Effector CD8-positive, alpha-beta T cell (primary cell): ENCODE measurements around the gene LAMB1.

ENCODE experiments used
- DNase-seq: peaks from one replicate; lab custom pipeline; 2025; lab: John Stamatoyannopoulos, UW

Gene LAMB1

DNA sequence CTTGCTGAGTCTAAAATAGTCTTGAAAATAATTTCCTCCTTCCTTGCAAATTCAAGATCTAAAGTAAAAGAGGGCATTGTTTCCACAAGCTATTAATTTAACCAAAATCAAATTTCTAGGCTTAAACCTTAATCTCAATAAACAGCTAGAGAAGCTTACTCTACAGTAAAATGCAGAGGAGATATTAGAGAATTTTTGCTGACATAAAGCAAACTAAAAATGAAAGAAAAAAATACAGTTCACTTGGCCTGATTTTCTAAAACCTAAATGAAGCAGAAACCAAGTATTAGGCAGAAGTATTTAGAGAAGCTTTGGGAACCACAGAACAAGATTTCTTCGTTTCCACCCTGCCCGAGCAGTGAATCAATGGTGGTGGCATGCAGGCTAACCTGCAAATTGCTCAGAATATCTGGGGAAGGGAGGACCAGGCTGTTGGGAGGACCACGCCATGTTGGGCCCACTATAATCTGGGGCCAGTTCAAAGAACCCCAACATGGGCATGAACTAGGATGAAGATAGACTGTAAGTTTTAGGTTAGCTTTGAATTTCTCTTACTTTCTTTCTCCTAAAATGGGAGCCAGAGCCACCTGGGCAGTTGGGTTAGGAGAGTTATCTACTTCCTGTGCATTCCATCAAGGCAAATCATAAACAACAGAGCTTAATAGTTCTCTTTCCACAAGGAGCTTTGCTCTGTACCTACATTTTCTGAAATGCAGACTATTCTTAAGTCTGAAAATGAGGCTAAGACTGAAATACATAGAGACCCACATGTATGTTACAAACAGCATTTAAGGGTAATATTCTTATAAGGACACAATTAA lies 4.1 kb downstream of the LAMB1 start:
- no peak for DNase-seq

DNA sequence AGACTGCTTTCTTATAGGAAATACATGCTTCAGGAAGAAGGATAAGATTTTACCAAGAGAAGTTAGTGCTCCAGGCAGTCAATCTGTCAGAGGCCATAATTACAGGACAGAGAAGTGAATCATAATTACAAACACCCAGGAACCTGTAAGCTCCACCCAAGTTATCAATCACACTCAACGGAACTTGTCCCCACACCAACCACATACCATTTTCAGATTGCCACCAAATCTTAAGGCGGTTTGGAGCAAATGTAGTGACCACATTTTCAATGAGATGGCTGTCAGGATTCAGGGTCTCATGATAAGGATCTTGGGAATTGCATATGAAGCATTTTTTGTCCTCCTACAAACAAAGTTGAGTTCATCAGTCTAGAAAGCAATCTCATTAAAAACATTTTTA lies 4.8 kb downstream of the LAMB1 start:
- DNase-seq = no peak

DNA sequence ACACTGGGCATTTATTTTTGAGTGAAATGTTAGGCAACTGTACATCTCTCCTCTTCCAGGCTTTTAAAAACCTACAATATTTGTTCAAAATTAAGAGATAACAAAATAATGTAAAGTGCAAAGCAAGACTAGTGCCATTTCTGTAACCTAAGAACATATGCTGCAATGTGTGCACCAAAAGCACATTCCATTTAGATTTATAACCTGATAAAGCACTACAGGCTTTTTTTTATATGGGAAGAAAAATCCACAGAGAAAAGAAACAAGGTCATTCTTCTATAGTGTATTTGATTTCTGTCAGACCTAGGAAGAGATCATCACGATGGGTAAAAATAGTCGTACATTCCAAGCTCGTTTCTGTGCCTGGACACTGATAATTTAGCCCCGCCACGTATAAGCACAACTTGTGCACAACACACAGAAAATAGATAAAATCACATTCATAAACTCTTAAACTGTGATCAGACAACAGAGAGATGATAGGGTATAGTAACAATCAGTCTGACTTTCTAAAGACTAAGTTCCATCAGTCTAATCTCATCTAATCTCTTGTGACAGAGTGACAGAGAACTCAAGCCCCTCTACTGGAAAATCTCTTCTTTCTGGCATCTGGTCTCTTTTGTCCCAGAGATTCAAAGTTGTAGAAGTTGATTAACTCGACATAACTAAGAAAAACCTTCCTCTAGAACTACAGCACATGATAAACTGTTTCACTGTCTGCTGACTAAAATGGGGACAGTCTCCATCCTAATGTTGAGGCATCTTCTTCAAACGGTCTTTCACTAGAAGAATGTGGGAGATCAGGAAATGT lies 6.7 kb downstream of the LAMB1 start:
- no peak for DNase-seq

- no peak for DNase-seq
Measured at GRCh38 chr7:107995184-107996071, 7.5 kb downstream of the LAMB1 start.

GRCh38 chr7:107994421-107995030 lies 8.4 kb downstream of the LAMB1 start:
- no peak for DNase-seq

- DNase-seq = no peak
Measured at GRCh38 chr7:107993891-107994291, 9.1 kb downstream of the LAMB1 start.

DNA sequence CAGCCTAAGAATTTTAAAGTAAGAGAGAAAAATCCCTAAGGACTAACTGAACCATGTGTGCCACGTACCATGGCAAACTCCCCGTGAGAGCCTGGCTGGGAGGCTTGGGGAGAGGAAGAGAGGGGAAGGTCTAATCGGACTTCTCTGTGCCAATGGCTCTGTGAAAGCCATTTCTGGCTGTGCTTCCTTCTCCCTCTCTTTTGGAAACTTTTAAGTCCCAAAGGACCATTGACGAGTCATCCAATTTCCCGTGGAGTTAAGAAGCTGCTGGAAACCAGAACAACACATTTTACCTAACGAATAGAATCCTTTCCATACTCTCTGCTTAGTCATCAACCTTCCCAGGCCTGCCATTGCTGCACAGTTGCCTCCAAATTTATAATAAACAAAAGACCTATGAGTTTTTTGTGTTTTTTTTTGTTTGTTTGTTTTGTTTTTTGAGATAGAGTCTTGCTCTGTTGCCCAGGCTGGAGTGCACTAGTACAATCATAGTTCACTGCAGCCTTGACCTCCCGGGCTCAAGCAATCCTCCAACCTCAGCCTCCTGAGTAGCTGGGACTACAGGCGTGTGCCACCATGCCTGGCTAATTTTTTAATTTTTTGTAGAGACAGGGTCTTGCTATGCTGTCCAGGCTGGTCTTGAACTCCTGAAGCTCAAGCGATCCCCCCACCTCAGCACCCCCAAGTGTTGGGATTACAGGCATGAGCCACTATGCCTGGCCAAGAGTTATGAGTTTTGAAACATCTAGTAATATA lies 13.2 kb downstream of the LAMB1 start:
- no peak for DNase-seq

DNA sequence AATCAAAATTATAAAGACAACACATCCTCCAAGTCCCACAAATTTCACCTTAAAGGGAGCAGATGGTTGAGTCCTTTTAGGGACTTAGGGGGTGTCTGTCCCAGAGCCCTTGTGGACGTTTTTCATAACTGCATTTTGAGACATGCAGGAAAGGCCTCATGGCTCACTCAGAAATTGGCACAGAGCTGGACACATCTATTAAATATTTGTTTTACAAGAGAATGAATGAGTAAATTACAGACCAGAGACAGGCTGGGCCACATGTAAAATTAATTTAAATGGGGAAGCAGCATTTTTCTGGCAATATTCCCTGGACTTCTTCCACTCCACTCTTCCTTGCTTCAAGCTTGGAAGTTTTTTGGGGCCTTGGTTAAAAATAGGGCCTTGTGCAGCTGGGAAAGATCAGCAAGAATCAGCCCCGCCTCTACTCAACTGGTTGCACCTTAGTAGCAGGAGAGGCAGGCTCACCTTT lies 20.0 kb downstream of the LAMB1 start:
- no peak for DNase-seq

GRCh38 chr7:107982042-107982840 lies 20.7 kb downstream of the LAMB1 start:
- no peak for DNase-seq

DNA sequence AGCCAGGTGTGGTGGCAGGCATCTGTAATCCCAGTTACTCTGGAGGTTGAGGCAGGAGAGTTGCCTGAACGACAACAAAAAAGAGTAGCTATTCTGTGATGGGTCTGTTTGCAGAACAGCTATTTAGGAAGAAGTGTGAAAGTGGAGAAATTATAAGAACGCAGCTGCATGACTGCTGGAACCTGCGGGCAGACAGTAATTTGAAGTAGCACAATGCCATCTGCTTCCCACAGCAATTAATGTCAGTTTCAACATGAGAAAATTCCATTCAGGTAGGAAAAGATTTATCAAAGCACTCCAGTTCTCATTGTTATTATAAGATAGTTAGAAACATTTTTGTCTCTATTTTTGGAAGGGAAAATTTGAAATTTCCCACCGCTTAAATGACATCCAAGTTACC lies 21.5 kb downstream of the LAMB1 start:
- no peak for DNase-seq

DNA sequence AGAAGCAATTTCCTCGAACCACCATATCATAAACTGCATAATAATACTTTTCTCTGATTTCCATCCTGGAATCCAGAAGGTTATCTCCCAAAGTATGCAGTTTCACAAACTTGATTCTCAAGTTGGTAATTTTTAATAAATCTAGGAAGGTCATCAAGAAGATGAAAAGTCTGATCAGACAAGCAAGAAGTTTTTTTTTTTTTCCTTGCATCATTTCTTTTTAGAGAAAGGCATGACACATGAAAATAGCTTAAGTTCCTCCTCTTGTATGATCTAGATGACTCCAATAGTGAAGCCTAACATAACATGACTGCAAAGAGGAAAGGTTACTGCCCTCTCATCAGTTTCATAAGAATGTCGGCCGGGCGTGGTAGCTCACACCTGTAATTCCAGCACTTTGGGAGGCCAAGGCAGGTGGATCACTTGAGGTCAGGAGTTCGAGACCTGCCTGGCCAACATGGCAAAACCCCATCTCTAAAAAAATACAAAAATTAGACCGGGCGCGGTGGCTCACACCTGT lies 22.2 kb downstream of the LAMB1 start:
- DNase-seq = no peak

GRCh38 chr7:107980171-107980570 lies 22.8 kb downstream of the LAMB1 start:
- no peak for DNase-seq

DNA sequence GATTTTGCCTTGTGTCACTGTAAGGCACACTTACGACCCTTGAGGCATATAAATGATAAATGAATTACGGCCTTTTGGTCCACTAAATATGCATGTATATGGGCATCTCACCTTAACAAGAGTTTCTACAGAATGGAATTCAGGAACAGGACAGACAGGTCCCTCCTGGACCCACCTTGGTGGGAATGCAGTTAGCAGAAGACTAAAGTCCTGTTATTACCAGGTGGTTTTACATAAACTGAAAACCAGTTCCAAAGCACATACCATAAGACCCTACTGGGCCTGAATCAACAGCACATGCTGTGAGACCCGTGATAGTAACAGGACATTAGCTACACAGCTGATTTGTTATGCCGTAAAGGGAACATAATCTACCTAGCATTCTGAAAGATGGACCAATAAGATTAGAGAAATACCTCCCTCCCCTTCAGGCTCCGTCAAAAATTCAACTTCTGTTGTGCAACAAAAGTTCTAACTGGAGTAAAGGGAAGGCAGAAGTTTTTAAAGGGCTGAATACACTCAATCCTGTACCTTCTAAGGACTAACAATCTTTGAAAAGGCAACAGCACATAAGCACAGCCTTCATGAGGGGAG lies 24.0 kb downstream of the LAMB1 start:
- DNase-seq = no peak

DNA sequence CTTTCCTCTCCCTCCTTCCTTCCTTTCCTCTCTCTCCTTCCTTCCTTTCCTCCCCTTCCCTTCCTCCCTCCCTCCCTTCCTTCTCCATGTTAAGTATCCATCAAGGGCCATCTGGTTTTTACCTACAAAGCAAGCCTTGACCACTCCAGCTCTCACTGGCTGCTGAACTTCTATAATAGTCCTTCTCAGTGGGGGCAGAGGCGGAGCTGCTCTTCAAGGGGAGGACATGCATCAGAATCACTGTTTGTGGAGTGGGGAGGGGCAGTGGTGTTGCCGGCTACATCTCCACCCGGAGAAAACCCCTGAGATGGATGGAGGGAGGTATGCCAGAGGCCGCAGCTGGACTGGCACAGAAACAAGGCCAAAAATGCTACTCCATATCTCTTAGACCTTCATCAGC lies 25.9 kb downstream of the LAMB1 start:
- DNase-seq = no peak

- DNase-seq = no peak
Measured at GRCh38 chr7:107976620-107977019, 26.3 kb downstream of the LAMB1 start.

- DNase-seq = no peak
Measured at GRCh38 chr7:107975394-107976013, 27.5 kb downstream of the LAMB1 start.

GRCh38 chr7:107973861-107974260 lies 29.1 kb downstream of the LAMB1 start:
- no peak for DNase-seq

DNA sequence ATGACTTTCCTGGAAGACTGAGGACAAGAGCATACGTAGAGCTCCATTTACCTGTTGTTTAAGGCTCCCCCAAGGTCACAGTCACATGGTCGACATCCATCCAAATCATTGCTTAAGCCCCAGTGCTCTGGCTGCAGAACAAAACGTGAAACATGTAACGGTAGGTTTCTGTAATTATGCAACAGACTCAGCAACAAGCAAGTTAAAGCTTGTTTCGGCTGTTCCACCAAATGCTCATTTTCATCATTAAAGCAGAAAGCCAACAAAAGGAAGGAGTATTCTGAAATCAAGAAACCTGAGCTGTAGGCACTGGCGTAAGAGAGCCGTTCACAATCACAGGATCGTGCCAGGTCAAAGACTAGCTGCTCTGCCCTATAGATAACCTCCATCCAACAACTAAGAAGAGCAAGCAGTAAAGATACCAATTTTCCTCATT lies 30.0 kb downstream of the LAMB1 start:
- no peak for DNase-seq

DNA sequence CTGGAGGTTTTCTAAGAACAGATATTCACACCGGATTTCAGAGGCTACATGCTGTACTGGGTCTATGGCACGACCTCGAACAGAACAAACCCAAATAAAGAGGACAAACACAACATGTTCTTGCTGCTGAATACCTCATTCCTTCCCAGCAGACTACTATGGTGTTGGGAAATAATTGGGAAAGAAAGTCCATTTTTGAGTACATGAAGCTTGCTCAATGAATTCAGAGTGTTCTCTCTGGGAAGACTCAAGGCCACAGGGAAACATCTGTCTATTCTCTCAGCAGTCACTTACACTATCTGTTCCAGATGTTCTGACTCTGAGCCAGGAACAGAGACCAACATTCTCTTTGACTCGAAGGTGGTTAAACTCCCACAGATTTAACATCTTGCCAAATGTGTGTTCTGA lies 30.9 kb downstream of the LAMB1 start:
- no peak for DNase-seq
